ENCODE data around the gene KRT75.

Gene KRT75

GRCh38 chr12:52436828-52437474 lies 2.8 kb upstream of the KRT75 start:
- Histone ChIP-seq H3K4me1 (ENCODE audit: control insufficient read depth, insufficient read depth, low read length) (no peaks in the 10 kb centered on the region), H3K9me3 (ENCODE audit: control insufficient read depth, insufficient read depth, low read depth, low read length) (no peaks in the 10 kb centered on the region), H3K36me3 (ENCODE audit: control insufficient read depth in 2 of 2, insufficient read depth in 1 of 2, low read length in 2 of 2) (no peaks in the 10 kb centered on the region), H3K4me3 (ENCODE audit: low read depth, low read length) (no peak overlapping the region), H3K27ac (ENCODE audit: extremely low read depth, low read depth, low read length) (no peak overlapping the region)
- CTCF ChIA-PET: interaction anchor here (0.6 kb wide), 1 partner anchor 28 kb away, joined by 3 read pairs; no protein-coding TSS in a partner anchor
- POLR2A ChIA-PET: no interaction called here
- TF ChIP-seq ZSCAN18 (tag by site-specific recombination; IDR thresholded peaks at IDR 0.05) (no peak), ZNF660 (tag by site-specific recombination; IDR thresholded peaks at IDR 0.05) (no peak), ZNF664 (tag by site-specific recombination; IDR thresholded peaks at IDR 0.05) (no peak), ZNF529 (tag by site-specific recombination; IDR thresholded peaks at IDR 0.05; ENCODE audit: insufficient replicate concordance) (no peak), BCL11B (tag by site-specific recombination; IDR thresholded peaks at IDR 0.05; ENCODE audit: low read depth) (no peak), ZBTB11 (tag by site-specific recombination; conservative IDR thresholded peaks at IDR 0.05; ENCODE audit: low read depth) (no peak), MZF1 (tag by site-specific recombination; IDR thresholded peaks at IDR 0.05; ENCODE audit: borderline replicate concordance) (no peak), GLIS1 (tag by site-specific recombination; IDR thresholded peaks at IDR 0.05) (no peak), ZNF792 (tag by site-specific recombination; IDR thresholded peaks at IDR 0.05) (no peak), ZNF221 (tag by site-specific recombination; IDR thresholded peaks at IDR 0.05; ENCODE audit: borderline replicate concordance) (no peak), ZIC2 (tag by site-specific recombination; IDR thresholded peaks at IDR 0.05) (no peak), ZNF202 (tag by site-specific recombination; IDR thresholded peaks at IDR 0.05; ENCODE audit: borderline replicate concordance) (no peak), ZFP69B (tag by site-specific recombination; IDR thresholded peaks at IDR 0.05) (no peak), ZNF785 (tag by site-specific recombination; IDR thresholded peaks at IDR 0.05) (no peak), SCRT2 (tag by site-specific recombination; IDR thresholded peaks at IDR 0.05) (no peak), KLF17 (tag by site-specific recombination; IDR thresholded peaks at IDR 0.05) (no peak), ZSCAN30 (tag by site-specific recombination; IDR thresholded peaks at IDR 0.05) (no peak), ZNF138 (tag by site-specific recombination; IDR thresholded peaks at IDR 0.05; ENCODE audit: borderline replicate concordance) (no peak), ZNF175 (tag by site-specific recombination; IDR thresholded peaks at IDR 0.05) (no peak), ZBTB44 (tag by site-specific recombination; IDR thresholded peaks at IDR 0.05) (no peak)

All from HEK293 (cell line).